GM12878 (cell line): Measurements from ENCODE around the gene NDOR1. TPM values are rescaled to one million over a fixed set of nuclear protein-coding genes. Genes with fewer than 3 reads are reported as not detected.

ENCODE experiments used
- ATF2 ChIP-seq: IDR thresholded peaks from 2 replicates; pipeline ENCODE4 v1.6.1; 2012; ENCODE audit warnings: low read length, inconsistent platforms
- CEBPB ChIP-seq, 2 experiments: fragments of 150-350 bp in 1 of 2; IDR thresholded peaks; 2 replicates each; pipeline ENCODE4 v1.6.1; 2012 to 2014; ENCODE audit warnings: low read depth in 2 of 2, low read length in 2 of 2, borderline replicate concordance in 1 of 2, inconsistent platforms in 1 of 2
- CHD2 ChIP-seq: IDR thresholded peaks from 2 replicates; pipeline ENCODE4 v1.6.1; 2011; ENCODE audit warnings: low read depth, low read length, improper control_type of control experiment, borderline replicate concordance
- CHD4 ChIP-seq: fragments of 200-600 bp; sonication (generic); IDR thresholded peaks from 2 replicates; pipeline ENCODE4 v1.6.1; 2016; ENCODE audit warnings: mild to moderate bottlenecking
- CREM ChIP-seq: IDR thresholded peaks from 2 replicates; pipeline ENCODE4 v1.6.1; 2014; ENCODE audit warnings: antibody characterized with exemption, low read depth
- CTCF ChIP-seq, 3 experiments: IDR thresholded peaks in 2 of 3; conservative IDR thresholded peaks in 1 of 3; 2 replicates each; pipeline ENCODE4 v1.5.1; 2011; ENCODE audit warnings: low read depth in 3 of 3, low read length in 3 of 3, mild to moderate bottlenecking in 3 of 3, control low read depth in 2 of 3, moderate library complexity in 2 of 3, inconsistent platforms in 1 of 3, mixed read lengths in 1 of 3; ENCODE audit not compliant: control insufficient read depth in 2 of 3, insufficient read depth in 1 of 3; ENCODE audit errors: extremely low read depth in 1 of 3
- EED ChIP-seq: sonication (generic); IDR thresholded peaks from 2 replicates; pipeline ENCODE4 v1.6.1; 2016; ENCODE audit warnings: antibody characterized with exemption, low read depth
- ESRRA ChIP-seq: IDR thresholded peaks from 2 replicates; pipeline ENCODE4 v1.6.1; 2012; ENCODE audit warnings: mild to moderate bottlenecking, low read length, improper control_type of control experiment
- GATAD2B ChIP-seq: fragments of 450-650 bp; conservative IDR thresholded peaks from 2 replicates; pipeline ENCODE4 v1.6.1; 2017; ENCODE audit warnings: low read depth, mild to moderate bottlenecking, moderate library complexity
- HCFC1 ChIP-seq: fragments of 150-350 bp; IDR thresholded peaks from 2 replicates; pipeline ENCODE4 v1.6.1; 2014; ENCODE audit warnings: low read length
- IKZF2 ChIP-seq, 2 experiments: fragments of 450-650 bp; IDR thresholded peaks; 2 replicates each; pipeline ENCODE4 v1.6.1; 2017; ENCODE audit warnings: mild to moderate bottlenecking in 2 of 2, moderate library complexity in 2 of 2
- IRF5 ChIP-seq: fragments of 450-650 bp; IDR thresholded peaks from 2 replicates; pipeline ENCODE4 v1.6.1; 2017; ENCODE audit warnings: borderline replicate concordance
- JUNB ChIP-seq: IDR thresholded peaks from 2 replicates; pipeline ENCODE4 v1.6.1; 2016; ENCODE audit warnings: antibody characterized with exemption, mild to moderate bottlenecking
- MEF2A ChIP-seq: IDR thresholded peaks from 2 replicates; pipeline ENCODE4 v1.6.1; 2011; ENCODE audit warnings: low read depth, mild to moderate bottlenecking, low read length, moderate library complexity; ENCODE audit not compliant: insufficient read depth
- MEF2B ChIP-seq: fragments of 450-650 bp; IDR thresholded peaks from 2 replicates; pipeline ENCODE4 v1.6.1; 2018; ENCODE audit warnings: mild to moderate bottlenecking, moderate library complexity; ENCODE audit not compliant: partially characterized antibody, poor library complexity, severe bottlenecking
- NRF1 ChIP-seq: conservative IDR thresholded peaks from 2 replicates; pipeline ENCODE4 v1.6.1; 2011; ENCODE audit warnings: mild to moderate bottlenecking, low read depth, low read length, improper control_type of control experiment
- RAD21 ChIP-seq: IDR thresholded peaks from 2 replicates; pipeline ENCODE4 v1.6.1; 2011; ENCODE audit warnings: mild to moderate bottlenecking, low read depth, low read length, moderate library complexity; ENCODE audit not compliant: insufficient read depth
- RB1 ChIP-seq: fragments of 450-650 bp; formaldehyde crosslinking; IDR thresholded peaks from 2 replicates; pipeline ENCODE4 v1.6.1; 2017; ENCODE audit warnings: mild to moderate bottlenecking, borderline replicate concordance
- RFX5 ChIP-seq: IDR thresholded peaks from 2 replicates; pipeline ENCODE4 v1.6.1; 2011; ENCODE audit warnings: low read depth, low read length, improper control_type of control experiment
- SKIL ChIP-seq: fragments of 450-650 bp; IDR thresholded peaks from 2 replicates; pipeline ENCODE4 v1.6.1; 2017; ENCODE audit warnings: mild to moderate bottlenecking, low read depth, inconsistent platforms; ENCODE audit not compliant: poor library complexity, severe bottlenecking
- STAT1 ChIP-seq: fragments of 450-650 bp; conservative IDR thresholded peaks from 2 replicates; pipeline ENCODE4 v1.6.1; 2014; ENCODE audit warnings: antibody characterized with exemption, mild to moderate bottlenecking
- SUZ12 ChIP-seq: fragments of 200-600 bp; sonication (generic); IDR thresholded peaks from one replicate; pipeline ENCODE4 v1.6.1; 2018; ENCODE audit warnings: antibody characterized with exemption, mild to moderate bottlenecking; ENCODE audit not compliant: unreplicated experiment
- WRNIP1 ChIP-seq: IDR thresholded peaks from 2 replicates; pipeline ENCODE4 v1.6.1; 2011; ENCODE audit warnings: low read depth, low read length, improper control_type of control experiment, borderline replicate concordance
- ZBED1 ChIP-seq: IDR thresholded peaks from 2 replicates; pipeline ENCODE4 v1.6.1; 2016; ENCODE audit warnings: borderline replicate concordance
- ZNF217 ChIP-seq: fragments of 450-650 bp; IDR thresholded peaks from 2 replicates; pipeline ENCODE4 v1.6.1; 2017; ENCODE audit warnings: antibody characterized with exemption, mild to moderate bottlenecking
- ZNF384 ChIP-seq: IDR thresholded peaks from 2 replicates; pipeline ENCODE4 v1.6.1; 2012; ENCODE audit warnings: low read depth, mild to moderate bottlenecking, low read length, improper control_type of control experiment, borderline replicate concordance
- polyA plus RNA-seq, 11 experiments: library from polyadenylated mRNA; depleted of rRNA in 4 of 11; unstranded in 6 of 11; stranded (reverse) in 5 of 11; fragments of >200 nt; fragmentation: Nextera tagmentation in 4 of 11; fragmentation: Illumina TruSeq in 1 of 11; extraction: Ambion mirVana in 4 of 11; extraction: Trizol in 1 of 11; gene quantifications; 1 replicate in 1 of 11; 2 replicates in 10 of 11; pipeline versions ENCODE4 v1.2.1 to v1.2.3, GENCODE V29; 2011 to 2016; ENCODE audit warnings: inconsistent platforms in 2 of 11, missing spikeins in 2 of 11, low read depth in 1 of 11
- total RNA-seq, 4 experiments: library from RNA; depleted of rRNA in 3 of 4; stranded (reverse); fragments of >200 nt in 3 of 4; fragmentation: Illumina TruSeq in 1 of 4; extraction: Trizol in 1 of 4; gene quantifications; 2 replicates each; pipeline versions ENCODE4 v1.2.1 to v1.2.3, GENCODE V29; 2013 to 2021

NDOR1 gene
- total and polyA plus RNA-seq, 10 of the 15 experiments (the other 5 are each of a cell fraction or from before 2014, with no cell fraction given) = 0.04 to 32.9 (median 11.1) TPM

GRCh38 chr9:137240318-137240840 lies 34.9 kb downstream of the NDOR1 start (continued):
- TF ChIP-seq SUZ12 (no peak), EED (peak; percentile 34; the same call in 1 of the 2 replicates), SKIL (no peak), ZNF217 (peak; percentile 75), MEF2B (peak; percentile 69), RFX5 (no peak), ATF2 (no peak), WRNIP1 (no peak), MEF2A (no peak), STAT1 (no peak; the same call in 1 of the 2 replicates), IKZF2 (IDR thresholded peaks at IDR 0.05) (peak; percentile 43 to 77; a peak in 3 of 4 replicates), CHD4 (no peak), CREM (no peak), IRF5 (no peak), GATAD2B (peak; percentile 99), ESRRA (no peak), CTCF (IDR thresholded peaks at IDR 0.05 in 2 of 3, conservative IDR thresholded peaks at IDR 0.05 in 1 of 3; ENCODE audit: control insufficient read depth in 2 of 3, extremely low read depth in 1 of 3, insufficient read depth in 1 of 3, low read depth in 3 of 3, low read length in 3 of 3) (peak in 2 of 3 experiments; percentile 14 to 23; a peak in 2 of 6 replicates), RB1 (peak; percentile 81; the same call in 1 of the 2 replicates), RAD21 (no peak), CHD2 (no peak), ZNF384 (no peak), NRF1 (no peak), ZBED1 (no peak), HCFC1 (no peak), CEBPB (IDR thresholded peaks at IDR 0.05; ENCODE audit: borderline replicate concordance in 1 of 2, low read depth in 2 of 2, low read length in 2 of 2) (no peak), JUNB (no peak)
